Stimulated activated CD4-positive, alpha-beta T cell treated with anti-CD3 and anti-CD28 coated beads, TNF-alpha, amount 100 ng/mL, for 4 hours (primary cell): ENCODE measurements around the gene ALCAM.
"Not testable (repeated sequence)": the region's sequence is repeated elsewhere in the genome, so short reads cannot be mapped to it uniquely, and the experiment has no call there.

Experiments used
- DNase-seq, 3 experiments: peaks; one replicate each; pipeline ENCODE4 v3.0.0-alpha.2; 2020; ENCODE audit warnings: low read depth in 3 of 3

Gene ALCAM

GRCh38 chr3:105593315-105593714, 226.6 kb downstream of the ALCAM start:
- DNase-seq, result no peak

GRCh38 chr3:105594219-105594618, 227.5 kb downstream of the ALCAM start:
- no peak for DNase-seq

- no peak for DNase-seq
Observed at GRCh38 chr3:105598042-105598796, 231.5 kb downstream of the ALCAM start.

DNA sequence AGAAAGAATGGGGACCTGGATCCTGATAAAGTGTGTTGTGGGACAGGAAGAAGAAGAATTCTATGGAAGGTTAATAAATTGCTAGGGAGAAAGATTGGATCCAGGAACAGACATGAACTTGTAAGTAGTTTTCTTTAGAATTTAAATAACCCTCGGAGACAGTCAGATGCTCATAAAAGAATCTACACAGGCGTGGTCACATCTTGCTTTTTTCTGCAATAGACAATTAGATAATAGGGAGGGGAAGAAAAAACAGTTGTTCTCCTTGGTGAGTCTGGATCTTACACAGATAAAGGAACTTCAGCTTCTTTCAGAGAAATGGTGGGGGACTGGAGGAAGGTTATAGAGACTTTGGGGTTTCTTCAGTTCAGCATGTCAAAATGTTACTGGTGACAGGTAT, 232.6 kb downstream of the ALCAM start:
- DNase-seq, result no peak

DNA sequence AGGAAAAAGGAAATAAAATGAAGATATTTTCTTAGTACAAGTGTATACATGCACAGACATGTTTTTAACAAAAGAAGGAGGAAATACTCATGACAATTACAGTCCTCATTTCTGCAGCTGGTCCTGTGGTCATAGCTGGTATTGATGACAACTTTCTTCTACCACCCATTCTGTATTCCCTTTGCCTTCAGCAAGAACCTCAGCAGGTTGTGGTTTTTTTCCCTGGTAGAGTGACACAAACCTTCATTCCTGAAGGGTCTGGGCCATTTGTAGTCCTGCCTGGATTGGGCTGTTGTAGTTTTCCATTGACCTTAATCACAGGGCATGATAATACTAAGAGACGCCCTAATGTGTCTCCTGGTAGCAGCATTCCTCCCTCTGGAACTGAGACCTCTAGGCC, 235.0 kb downstream of the ALCAM start:
- DNase-seq, result not testable (repeated sequence)

GRCh38 chr3:105602286-105602685, 235.6 kb downstream of the ALCAM start:
- not testable (repeated sequence) for DNase-seq

DNA sequence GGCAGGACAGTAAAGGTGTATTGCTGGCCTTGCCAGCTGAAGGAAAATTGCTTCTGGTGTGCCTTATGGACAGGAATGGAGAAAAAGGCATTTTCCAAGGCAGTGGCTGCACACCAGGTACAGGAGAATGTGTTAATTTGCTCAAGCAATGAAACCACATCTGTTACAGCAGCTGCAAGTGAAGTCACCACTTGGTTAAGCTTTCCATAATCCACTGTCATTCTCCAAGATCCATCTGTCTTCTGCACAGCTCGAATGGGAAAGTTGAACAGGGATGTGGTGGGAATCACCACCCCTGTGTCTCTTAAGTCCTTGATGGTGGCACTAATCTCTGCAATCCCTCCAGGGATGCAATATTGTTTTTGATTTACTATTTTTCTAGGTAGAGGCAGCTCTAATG, 236.8 kb downstream of the ALCAM start:
- DNase-seq, result not testable (repeated sequence)

DNA sequence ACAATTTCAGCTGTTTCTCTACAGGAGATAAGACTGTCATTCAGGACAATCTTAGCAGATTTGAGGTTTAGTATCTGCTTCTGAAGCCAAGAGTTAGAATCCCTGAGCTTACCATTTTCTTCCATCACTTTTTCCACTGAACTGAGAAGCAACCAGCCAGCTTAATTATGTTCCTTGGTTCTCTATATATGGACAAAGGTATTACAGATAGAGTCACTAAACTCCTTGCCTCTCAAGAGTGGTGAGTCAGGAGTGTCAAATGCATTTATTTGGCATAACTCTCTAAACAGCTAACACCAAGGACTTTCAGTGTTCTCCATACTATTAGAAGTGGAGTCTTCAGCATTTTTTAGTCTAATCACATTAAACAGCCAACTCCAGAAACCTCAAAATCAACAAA, 239.3 kb downstream of the ALCAM start:
- DNase-seq, result no peak

DNA sequence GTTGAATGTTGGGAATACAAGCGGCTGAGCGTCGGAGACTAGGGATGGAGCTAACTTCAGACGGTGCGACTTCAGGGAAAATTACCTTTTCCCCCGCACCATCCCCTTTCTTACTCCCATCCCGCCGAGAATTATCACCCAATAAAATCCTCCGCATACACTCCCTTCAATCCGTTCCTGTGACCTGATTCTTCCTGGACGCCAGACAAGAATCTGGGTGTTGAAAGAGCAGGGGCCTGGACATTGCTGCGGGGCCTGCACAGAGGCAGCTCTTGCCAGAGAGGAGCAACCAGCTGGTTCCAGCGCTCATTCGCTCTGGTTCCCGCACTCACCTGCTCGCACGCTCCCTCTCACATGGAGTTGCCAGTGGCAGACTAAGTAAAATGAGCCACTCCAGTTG, 241.9 kb downstream of the ALCAM start:
- DNase-seq, result no peak

GRCh38 chr3:105610473-105610872, 243.8 kb downstream of the ALCAM start:
- no peak for DNase-seq

- no peak for DNase-seq
Observed at GRCh38 chr3:105611304-105612192, 244.8 kb downstream of the ALCAM start.

GRCh38 chr3:105613120-105613519, 246.4 kb downstream of the ALCAM start:
- no peak for DNase-seq

- DNase-seq, result no peak
Observed at GRCh38 chr3:105614288-105615030, 247.8 kb downstream of the ALCAM start.

DNA sequence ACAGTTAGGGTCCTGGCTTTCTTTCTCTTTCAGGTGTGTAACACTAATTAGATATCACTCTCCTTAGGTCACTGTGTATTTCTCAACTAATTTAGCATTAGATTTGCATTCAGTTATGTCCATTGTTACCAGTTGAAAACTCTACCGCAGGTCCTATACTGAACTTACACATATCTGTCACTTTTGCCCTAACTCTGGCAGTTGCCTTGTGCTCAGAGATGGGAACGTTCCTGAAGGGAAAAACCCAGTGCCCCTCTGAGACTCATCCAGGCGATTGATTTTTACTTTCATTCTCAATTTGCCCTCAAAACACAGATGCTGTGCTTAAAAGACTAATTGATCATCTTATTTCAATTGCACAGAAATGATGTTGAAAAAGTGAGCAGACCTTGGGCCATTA, 249.1 kb downstream of the ALCAM start:
- DNase-seq, result no peak

DNA sequence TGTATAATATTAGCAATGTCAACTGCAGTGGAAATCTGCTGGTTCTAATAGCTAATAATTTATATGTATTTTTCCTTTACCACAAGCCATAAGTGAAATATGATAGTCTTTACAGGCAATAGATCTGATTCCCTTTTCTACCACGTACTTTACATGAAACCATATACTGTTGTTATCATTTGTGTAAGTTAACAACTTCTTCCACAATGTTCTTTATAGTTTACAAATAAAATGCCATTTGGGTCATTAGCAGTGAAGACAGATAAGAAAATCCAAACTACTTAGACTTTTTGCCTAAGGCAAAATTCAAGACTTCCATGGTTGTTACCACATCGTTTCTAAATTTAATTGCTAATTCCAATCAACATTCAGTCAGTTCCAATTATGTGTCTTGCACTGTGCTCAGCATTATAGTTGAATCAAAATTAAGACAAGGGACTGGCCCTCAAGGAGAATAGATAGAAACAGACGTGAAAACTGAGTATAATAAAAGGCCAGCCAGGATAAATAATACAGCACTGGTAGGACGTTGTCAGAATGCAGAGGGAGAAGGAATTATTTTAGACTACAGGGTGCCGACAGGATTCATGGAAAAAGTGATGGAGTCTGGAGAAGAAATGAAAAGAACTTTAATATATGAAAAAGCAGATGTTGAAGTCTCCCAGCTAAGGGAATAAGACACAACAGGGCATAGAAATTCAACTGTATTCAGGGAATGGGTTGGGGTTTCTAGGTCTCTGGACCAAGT, 249.8 kb downstream of the ALCAM start:
- DNase-seq, result no peak

GRCh38 chr3:105618556-105618955, 251.8 kb downstream of the ALCAM start:
- no peak for DNase-seq

- no peak for DNase-seq
Observed at GRCh38 chr3:105619651-105620050, 252.9 kb downstream of the ALCAM start.

GRCh38 chr3:105620236-105620635, 253.5 kb downstream of the ALCAM start:
- no peak for DNase-seq

- DNase-seq, result no peak
Observed at GRCh38 chr3:105622169-105622568, 255.5 kb downstream of the ALCAM start.
